GM11168 (cell line): Measurements from ENCODE around the gene DDHD1.
"Not testable (repeated sequence)": the region's sequence is repeated elsewhere in the genome, so short reads cannot be mapped to it uniquely, and the experiment has no call there.

Source experiments
- in situ Hi-C: fragments of 300-500 bp; cut with MboI; formaldehyde crosslinking; loops from one replicate; pipeline ENCODE4 v1.12.0; 2022; ENCODE audit warnings: low sequenced_read_pairs; ENCODE audit not compliant: unreplicated experiment

Gene DDHD1

GRCh38 chr14:53109105-53110041, 43.8 kb downstream of the DDHD1 start:
- in situ Hi-C loops, result no loop called here

GRCh38 chr14:53108292-53109104, 44.6 kb downstream of the DDHD1 start:
- in situ Hi-C loops, result no loop called here

- in situ Hi-C loops, result no loop called here
Measured at GRCh38 chr14:53106768-53107167, 46.4 kb downstream of the DDHD1 start.

DNA sequence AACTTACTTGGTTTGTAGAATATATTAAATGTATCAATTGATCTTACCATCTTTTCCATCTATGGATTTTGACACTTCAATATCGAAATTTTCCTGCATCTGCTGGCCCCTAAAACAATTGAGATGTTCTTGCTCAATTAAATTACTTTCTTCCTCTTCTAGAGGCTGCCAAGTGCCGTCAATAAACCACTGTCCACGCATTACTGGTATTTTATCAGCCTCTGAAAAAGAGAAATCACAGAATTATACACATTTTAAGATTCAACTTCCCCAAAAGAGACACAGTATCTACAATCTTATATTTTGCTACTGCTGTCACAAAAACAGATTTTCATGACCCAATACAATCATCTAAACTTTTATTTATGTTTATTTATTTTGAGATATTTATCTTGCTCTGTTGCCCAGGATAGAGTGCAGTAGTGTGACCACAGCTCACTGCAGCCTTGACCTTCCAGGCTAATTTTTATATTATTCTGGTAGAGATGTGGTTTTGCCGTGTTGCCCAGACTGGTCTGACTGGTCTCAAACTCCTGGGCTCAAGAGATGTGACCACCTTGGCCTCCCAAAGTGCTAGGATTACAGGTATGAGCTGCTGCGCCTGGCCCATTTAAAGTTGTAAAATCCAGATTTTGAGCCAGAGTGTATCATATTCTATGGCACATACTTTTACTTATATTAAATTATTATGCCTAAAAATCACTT, 49.3 kb downstream of the DDHD1 start:
- in situ Hi-C loops, result no loop called here

- in situ Hi-C loops, result no loop called here
Measured at GRCh38 chr14:53093206-53093605, 59.9 kb downstream of the DDHD1 start.

DNA sequence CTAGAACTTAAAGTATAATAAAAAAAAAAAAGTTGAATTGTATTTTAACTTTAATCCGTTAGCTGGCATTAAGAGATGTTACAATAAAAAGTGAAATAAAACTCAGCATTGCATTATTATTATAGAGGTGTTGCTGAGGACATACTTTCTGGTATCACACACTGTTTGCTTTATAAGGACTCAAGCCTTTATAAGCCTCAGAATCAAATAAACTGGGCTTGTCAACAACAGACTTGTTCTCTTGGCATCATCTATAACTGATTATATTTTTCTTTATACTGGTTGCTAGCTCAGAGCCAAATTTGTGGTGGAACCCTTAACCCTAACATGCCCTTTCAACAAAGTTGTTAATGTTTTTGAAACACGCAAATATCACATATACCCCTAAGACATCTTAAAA, 62.3 kb downstream of the DDHD1 start:
- in situ Hi-C loops, result no loop called here

DNA sequence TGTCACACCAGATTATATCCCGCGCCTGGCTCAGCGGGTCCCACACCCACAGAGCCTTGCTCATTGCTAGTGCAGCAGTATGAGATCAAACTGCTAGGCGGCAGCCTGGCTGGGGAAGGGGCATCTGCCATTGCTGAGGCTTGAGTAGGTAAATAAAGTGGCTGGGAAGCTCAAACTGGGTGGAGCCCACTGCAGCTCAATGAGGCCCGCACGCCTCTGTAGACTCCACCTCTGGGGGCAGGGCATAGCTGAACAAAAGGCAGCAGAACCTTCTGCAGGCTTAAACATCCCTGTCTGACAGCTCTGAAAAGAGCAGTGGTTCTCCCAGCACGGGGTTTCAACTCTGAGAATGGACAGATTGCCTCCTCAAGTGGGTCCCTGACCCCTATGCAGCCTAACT, 68.2 kb downstream of the DDHD1 start:
- in situ Hi-C loops, result not testable (repeated sequence)

- in situ Hi-C loops, result no loop called here
Measured at GRCh38 chr14:53064475-53064874, 88.6 kb downstream of the DDHD1 start.

- in situ Hi-C loops, result no loop called here
Measured at GRCh38 chr14:53062856-53063255, 90.3 kb downstream of the DDHD1 start.

- in situ Hi-C loops, result no loop called here
Measured at GRCh38 chr14:53060046-53060445, 93.1 kb downstream of the DDHD1 start.

DNA sequence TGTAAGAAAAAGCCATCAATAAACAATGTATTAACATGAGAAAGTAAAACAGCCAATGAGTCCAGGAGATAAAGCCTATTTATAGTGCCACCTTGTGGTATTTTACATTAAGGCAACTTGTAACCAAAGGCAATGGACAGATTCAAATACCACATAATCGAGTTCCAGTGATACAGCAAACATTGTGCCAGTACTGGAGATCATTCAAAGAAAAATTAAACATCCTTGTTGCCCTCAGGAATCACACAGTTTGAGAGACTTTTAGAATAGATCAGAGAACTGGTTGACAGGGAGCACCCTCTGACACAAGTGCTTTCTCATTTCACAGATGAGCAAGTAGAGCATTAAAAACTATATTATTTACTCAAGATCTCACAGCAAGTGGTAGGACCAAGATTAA, 98.1 kb downstream of the DDHD1 start:
- in situ Hi-C loops, result no loop called here

- in situ Hi-C loops, result no loop called here
Measured at GRCh38 chr14:53054457-53054856, 98.7 kb downstream of the DDHD1 start.

DNA sequence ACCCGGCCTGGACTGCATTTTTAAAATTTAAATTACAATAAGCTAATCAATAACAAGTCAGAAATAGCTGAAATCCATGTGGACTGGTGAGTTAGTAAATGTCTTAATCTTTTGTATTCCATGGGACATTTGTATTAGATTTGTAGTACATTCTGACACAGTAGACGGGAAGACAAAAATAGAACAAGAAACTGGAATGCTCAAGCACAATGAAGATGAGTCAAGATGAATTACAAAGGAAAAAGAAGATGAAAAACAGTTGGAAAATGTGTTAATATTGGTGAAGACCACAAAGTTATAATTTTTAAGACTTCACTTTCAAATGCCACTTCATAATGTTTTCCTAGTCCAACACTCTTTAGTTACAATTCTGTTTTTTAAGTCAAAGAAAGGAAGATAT, 104.5 kb downstream of the DDHD1 start:
- in situ Hi-C loops, result no loop called here

DNA sequence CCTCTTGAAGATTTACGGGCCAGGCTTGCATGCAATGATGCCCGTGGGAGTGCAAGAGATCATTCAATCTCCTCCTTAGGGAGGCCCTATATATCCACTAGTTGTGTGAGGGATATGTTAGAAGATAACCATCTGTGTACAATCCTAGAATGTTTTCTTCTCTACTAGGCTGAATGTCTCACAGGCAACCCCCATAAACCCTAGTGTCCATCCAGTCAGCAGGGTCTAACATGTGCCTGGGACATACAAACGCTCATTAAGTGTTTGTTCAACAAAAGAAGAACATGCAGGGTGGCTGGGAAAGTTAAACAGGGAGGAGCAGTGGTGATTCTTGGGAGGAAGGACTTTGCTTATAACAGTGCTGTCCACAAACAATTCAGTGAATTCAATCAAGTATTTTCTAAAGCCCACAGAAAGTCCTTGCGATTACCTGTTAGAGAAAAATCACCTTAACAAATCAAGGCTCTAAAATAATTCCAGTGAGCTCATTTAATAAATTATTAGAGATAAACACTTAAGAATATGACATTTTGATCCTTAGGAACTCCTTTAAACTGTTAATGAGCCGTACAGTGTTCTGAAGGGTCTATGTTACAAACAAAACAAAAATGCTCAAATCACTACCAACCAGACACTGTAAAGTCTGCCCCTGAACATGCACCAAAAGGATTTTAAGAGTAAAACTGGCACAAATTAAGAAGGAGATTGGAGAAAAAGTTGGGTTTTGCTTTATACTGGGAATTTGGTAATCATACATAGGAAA, 105.6 kb downstream of the DDHD1 start:
- in situ Hi-C loops, result no loop called here

DNA sequence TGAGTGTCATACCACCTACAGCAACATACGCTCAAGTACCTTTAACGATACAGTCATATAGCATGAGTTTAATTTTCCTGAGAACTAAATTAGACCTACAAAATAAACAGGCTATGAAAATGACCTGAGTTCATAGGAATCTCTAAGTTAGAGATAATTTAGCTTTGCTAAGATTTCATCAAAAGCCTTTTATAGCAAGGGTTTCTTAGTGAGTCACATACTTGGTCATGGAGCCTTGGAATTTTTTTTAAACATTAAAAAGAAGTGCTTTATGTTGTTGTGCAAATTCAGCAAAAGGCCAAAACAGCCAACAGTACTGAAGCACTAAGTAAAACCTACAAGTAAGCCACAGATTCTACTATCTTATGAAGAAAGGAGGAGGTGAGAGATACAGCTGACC, 108.6 kb downstream of the DDHD1 start:
- in situ Hi-C loops, result no loop called here

GRCh38 chr14:53043027-53043581, 110.0 kb downstream of the DDHD1 start:
- in situ Hi-C loops, result no loop called here

DNA sequence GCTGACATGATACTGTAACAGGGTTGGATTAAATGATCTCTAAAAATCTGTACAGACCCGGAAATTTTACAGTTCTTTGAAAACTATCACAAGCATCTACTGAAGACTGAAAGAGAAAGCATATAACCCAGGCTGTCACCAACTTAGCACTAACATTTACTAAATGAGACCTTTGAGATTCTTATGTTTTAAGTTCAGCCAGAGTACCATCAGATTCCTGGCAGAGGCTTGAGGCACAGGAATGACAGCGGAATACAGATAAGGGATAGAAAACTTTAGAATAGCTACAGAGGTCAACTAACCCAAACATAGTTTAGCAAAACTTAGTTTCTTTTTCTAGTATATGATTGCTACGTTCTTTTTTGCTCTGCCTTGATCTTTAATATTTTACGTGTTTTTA, 110.6 kb downstream of the DDHD1 start:
- in situ Hi-C loops, result no loop called here

- in situ Hi-C loops, result no loop called here
Measured at GRCh38 chr14:53041067-53041466, 112.1 kb downstream of the DDHD1 start.

DNA sequence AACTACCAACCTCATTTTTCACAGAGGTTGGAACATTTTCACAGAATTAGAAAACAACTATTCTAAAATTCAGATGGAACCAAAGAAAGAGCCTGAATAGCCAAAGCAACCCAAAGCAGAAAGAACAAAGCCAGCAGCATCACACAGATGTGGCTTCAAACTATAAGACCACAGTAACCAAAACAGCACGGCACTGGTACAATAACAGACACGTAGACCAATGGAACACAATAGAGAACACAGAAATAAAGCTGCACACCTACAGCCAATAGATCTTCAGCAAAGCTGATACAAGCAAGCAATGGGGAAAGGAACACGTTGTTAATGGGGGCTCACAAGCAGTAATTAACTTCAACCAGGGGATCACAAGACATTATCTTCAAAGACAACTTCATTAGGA, 114.5 kb downstream of the DDHD1 start:
- in situ Hi-C loops, result no loop called here

DNA sequence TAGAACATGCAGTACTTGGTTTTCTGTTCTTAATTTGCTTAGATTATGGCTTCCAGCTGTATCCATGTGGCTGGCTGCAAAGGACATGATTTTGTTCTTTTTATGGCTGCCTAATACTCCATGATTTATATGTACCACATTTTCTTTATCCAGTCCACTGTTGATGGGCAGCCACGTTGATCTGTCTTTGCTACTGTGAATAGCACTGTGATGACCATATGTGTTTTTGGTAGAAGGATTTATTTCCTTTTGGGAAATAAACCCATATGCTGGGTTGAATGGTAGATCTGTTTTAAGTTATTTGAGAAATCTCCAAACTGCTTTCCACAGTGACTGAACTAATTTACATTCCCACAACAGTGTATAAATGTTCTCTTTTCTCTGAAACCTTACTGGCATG, 116.1 kb downstream of the DDHD1 start:
- in situ Hi-C loops, result no loop called here
